Adrenal gland (tissue), 12 donors: ENCODE measurements around the gene MMP21. TPM values are rescaled to one million over a fixed set of nuclear protein-coding genes. Genes with fewer than 3 reads are reported as not detected.

Experiments
- DNase-seq, 7 donors: peaks; one replicate each; pipeline ENCODE4 v3.0.0-alpha.2; 2019 to 2020
- H3K27ac ChIP-seq, 5 donors: fragments of 200-600 bp; sonication (generic) in 4 of 5; 1 replicate in 3 of 5; 2 replicates in 2 of 5; pipeline versions ENCODE4 v1.5.1 to v1.8.0; 2016 to 2020; ENCODE audit warnings: mild to moderate bottlenecking in 1 of 5
- H3K27me3 ChIP-seq: fragments of 200-600 bp; 2 replicates; pipeline ENCODE4 v1.8.0; 2021
- H3K36me3 ChIP-seq, 2 donors: fragments of 200-600 bp; replicated peaks in 1 of 2; 1 replicate in 1 of 2; 2 replicates in 1 of 2; pipeline versions ENCODE4 v1.5.1 to v1.8.0; 2018 to 2022
- H3K4me1 ChIP-seq, 2 donors: fragments of 200-600 bp; replicated peaks in 1 of 2; 1 replicate in 1 of 2; 2 replicates in 1 of 2; pipeline versions ENCODE4 v1.5.1 to v1.8.0; 2018 to 2021
- H3K4me3 ChIP-seq, 4 donors: fragments of 200-600 bp; sonication (generic) in 3 of 4; one replicate each; pipeline ENCODE4 v1.5.1; 2016 to 2018
- H3K9me3 ChIP-seq, 3 donors: fragments of 200-600 bp; sonication (generic) in 1 of 3; replicated peaks in 1 of 3; 1 replicate in 2 of 3; 2 replicates in 1 of 3; pipeline versions ENCODE4 v1.5.1 to v1.8.0; 2016 to 2021
- POLR2A ChIP-seq, 2 donors: fragments of 450-650 bp; IDR thresholded peaks; one replicate each; pipeline ENCODE4 v1.6.1; 2017; ENCODE audit warnings: antibody characterized with exemption in 2 of 2, mild to moderate bottlenecking in 2 of 2, moderate library complexity in 1 of 2
- WGBS, 4 donors: extraction: QIAGEN DNeasy Blood & Tissue Kit in 2 of 4; methylation state at CpG; one replicate each; pipeline versions ENCODE4 v1.1.5 to v1.1.7; 2013 to 2017; 5-methylcytosine and 5-hydroxymethylcytosine counted together
- intact Hi-C, 2 donors: fragments of 100-400 bp; cut with DNase I; formaldehyde crosslinking; loops; one replicate each; pipeline versions ENCODE4 v1.14.1 to v1.15.0; 2022 to 2023
- polyA plus RNA-seq, 3 donors: library from polyadenylated mRNA; stranded (reverse); fragments of 200-250 nt in 2 of 3; fragments of 350-450 nt in 1 of 3; fragmentation: Illumina TruSeq in 1 of 3; extraction: RNeasy Lipid Tissue Mini Kit (QIAGEN cat#74804) in 1 of 3; gene quantifications; one replicate each; pipeline ENCODE4 v1.2.3, GENCODE V29; 2013 to 2014
- total RNA-seq, 9 donors: library from RNA; depleted of rRNA in 4 of 9; stranded (reverse); fragments of >200 nt in 4 of 9; fragments of 120-200 nt in 1 of 9; fragmentation: NEBNext Ultra II Directional in 1 of 9; extraction: Animal tissue kit (Norgen Biotek cat#: 25700) in 1 of 9; gene quantifications; one replicate each; pipeline versions ENCODE4 v1.1.0 to v1.2.4, GENCODE V29; 2013 to 2023
- TF ChIP-seq, protein P1 (sequence below), 6 experiments: fragments of 450-650 bp in 4 of 6; fragments of 200-600 bp in 2 of 6; sonication (generic) in 1 of 6; IDR thresholded peaks; 1 replicate in 5 of 6; 2 replicates in 1 of 6; pipeline versions ENCODE4 v1.5.1 to v1.8.0; 2016 to 2021; ENCODE audit warnings: antibody characterized with exemption in 6 of 6, mild to moderate bottlenecking in 2 of 6, moderate library complexity in 1 of 6
- donor health status: healthy with polysubstance abuse.
- donor health status: Bipolar disorder and iron deficiency.
- donor health status: DM: yes; HTN: yes; CAD: no.
- donor health status: DM: no; HTN: no; CAD: no.
- donor health status: DM: no; HTN: no; CAD: no.
- donor health status: DM: yes; HTN: yes; CAD: no.

Gene MMP21
- total and polyA plus RNA-seq, 12 donors, result 0.11 to 0.27 (median 0.24) TPM; not detected in 7

DNA sequence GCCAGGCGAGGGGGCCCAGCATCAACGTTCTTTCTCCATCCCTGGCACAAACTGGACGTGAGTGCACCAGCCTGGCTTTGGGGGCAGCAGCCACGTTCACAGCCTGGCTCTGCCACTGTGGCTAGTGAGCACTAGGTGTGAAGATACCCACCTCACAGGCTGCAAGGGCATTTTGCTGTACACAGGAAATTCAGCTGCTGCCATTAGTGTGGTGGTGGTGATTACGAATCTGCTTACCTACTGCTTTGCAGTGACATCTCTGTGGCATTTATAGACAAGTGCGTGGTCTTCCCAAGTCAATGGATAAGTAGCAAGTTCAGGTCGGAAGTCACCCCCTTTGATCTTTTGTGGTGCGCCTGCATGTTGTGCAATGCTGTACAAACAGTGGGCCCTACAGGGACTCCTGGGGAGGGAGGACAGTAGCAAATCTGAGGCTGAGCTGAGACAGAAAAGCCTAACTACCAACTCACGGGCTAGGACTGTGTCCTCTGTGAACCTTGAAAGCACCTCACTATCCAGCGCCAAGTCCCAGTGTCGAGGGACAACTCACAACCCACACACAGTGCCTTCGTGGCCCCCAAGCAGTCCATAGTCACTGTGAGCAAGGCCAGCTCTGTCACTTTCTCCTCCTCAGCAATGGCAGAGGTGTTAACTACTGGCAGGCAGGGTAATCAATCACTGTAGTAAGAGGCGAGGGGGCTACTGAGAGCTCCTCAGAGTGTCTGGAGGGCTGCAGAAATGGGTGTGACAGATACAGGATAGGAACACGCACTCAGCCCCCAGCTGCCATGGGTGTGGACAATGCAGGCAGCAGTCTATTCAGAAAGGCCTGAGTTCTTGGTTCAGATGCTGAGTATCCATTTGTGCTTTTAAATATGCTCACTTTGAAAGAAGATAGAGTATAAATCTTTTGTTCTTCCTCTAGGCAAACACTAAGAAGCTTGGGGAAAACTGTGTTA lies 17.0 kb upstream of the MMP21 start:
- WGBS, 4 donors, result 88 to 93% (median 92%) methylated on average over 9 to 14 of the region's 14 CpGs
- no peaks in the 10 kb centered on the region for H3K9me3 ChIP-seq
- H3K4me1 ChIP-seq, result no peaks in the 10 kb centered on the region
- no peak overlapping the region for H3K4me3 ChIP-seq
- H3K27me3 ChIP-seq, result no peaks in the 10 kb centered on the region
- no peak for TF ChIP-seq POLR2A (IDR thresholded peaks at IDR 0.05)
- TF ChIP-seq, protein P1, sequence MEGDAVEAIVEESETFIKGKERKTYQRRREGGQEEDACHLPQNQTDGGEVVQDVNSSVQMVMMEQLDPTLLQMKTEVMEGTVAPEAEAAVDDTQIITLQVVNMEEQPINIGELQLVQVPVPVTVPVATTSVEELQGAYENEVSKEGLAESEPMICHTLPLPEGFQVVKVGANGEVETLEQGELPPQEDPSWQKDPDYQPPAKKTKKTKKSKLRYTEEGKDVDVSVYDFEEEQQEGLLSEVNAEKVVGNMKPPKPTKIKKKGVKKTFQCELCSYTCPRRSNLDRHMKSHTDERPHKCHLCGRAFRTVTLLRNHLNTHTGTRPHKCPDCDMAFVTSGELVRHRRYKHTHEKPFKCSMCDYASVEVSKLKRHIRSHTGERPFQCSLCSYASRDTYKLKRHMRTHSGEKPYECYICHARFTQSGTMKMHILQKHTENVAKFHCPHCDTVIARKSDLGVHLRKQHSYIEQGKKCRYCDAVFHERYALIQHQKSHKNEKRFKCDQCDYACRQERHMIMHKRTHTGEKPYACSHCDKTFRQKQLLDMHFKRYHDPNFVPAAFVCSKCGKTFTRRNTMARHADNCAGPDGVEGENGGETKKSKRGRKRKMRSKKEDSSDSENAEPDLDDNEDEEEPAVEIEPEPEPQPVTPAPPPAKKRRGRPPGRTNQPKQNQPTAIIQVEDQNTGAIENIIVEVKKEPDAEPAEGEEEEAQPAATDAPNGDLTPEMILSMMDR (IDR thresholded peaks at IDR 0.05), result no peak
- intact Hi-C loops, result no loop called here
- DNase-seq, result no peak
- no peak overlapping the region for H3K27ac ChIP-seq
- H3K36me3 ChIP-seq, result peaks cover 0 to 48% of the 10 kb centered on the region in 2 donors

DNA sequence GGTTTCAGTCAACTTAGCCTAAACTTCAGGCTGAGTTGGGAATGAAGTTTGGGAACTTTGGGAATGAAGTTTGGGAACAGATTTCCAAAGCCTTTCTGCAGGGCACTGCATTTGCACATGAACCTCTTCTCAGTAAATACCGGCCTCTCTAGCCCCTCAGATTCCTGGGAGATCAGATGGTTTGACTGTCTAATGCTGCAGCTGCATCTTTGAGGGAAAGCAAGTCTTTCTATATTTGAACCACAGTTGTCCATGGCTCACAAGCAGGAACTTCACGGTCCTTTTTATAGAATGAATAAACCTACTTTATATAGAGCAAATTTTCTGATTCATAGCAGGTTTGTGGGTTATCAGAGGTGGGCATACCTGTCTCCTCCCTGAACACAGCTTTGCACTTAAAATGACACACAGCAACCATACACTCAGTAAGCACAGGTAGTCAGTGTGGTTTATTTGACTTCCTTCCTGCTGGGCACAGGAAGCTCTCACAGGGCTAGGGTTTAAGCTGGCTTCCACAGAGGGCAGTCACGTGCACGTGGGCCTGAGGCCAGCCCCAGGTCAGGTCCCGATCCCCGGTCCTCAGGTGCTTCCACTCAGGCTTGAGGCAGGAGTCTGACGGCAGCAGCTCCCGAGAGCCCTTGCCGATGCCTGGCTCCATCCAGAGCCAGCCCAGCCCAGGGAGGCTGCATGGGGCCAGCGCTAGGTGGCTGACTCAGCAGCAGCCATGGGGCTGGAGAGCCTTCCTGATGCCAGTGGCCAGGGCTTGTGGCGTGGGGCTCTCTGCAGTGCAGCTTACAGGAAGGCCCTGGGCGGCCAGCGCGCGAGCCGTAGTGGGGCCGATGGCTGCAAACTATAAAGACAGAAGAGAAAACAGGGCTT lies 12.8 kb upstream of the MMP21 start:
- H3K36me3 ChIP-seq, result peaks cover 0 to 25% of the 10 kb centered on the region in 2 donors
- TF ChIP-seq POLR2A (IDR thresholded peaks at IDR 0.05), result no peak
- TF ChIP-seq, protein P1 (IDR thresholded peaks at IDR 0.05), result no peak
- WGBS, 4 donors, result 82 to 92% (median 90%) methylated on average over 10 to 17 of the region's 17 CpGs
- H3K4me3 ChIP-seq, result no peak overlapping the region
- intact Hi-C loops, result no loop called here
- no peak for DNase-seq
- H3K27me3 ChIP-seq, result no peaks in the 10 kb centered on the region
- H3K27ac ChIP-seq, result no peak overlapping the region
- H3K9me3 ChIP-seq, result no peaks in the 10 kb centered on the region
- no peaks in the 10 kb centered on the region for H3K4me1 ChIP-seq

DNA sequence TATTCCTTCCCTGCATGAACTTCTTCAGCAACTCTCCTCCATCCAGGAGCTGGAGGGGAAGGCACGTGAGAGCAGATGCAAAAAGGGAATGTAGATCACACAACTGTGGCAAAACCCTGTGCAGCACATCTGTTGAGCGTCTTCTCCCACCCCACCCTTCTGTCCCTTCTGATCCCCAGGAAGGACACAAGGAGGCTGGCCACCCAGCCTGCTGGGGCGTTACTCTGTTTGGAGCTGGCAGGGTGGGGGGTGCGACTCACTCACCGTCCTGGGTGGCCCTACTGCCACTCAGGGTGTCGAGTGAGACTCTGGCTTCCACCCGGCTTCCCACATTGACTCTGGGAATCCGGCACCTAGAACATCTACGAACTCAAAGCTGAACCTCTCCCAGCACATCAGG lies 10.2 kb upstream of the MMP21 start:
- H3K36me3 ChIP-seq, result peaks cover 0 to 11% of the 10 kb centered on the region in 2 donors
- TF ChIP-seq, protein P1 (IDR thresholded peaks at IDR 0.05), result no peak
- TF ChIP-seq POLR2A (IDR thresholded peaks at IDR 0.05), result no peak
- H3K4me3 ChIP-seq, result no peak overlapping the region
- no peak for DNase-seq
- intact Hi-C loops, result no loop called here
- no peaks in the 10 kb centered on the region for H3K9me3 ChIP-seq
- WGBS, 4 donors, result 76 to 98% (median 83%) methylated on average over 4 to 9 of the region's 9 CpGs
- H3K27ac ChIP-seq, result no peak overlapping the region
- no peaks in the 10 kb centered on the region for H3K4me1 ChIP-seq
- H3K27me3 ChIP-seq, result no peaks in the 10 kb centered on the region

DNA sequence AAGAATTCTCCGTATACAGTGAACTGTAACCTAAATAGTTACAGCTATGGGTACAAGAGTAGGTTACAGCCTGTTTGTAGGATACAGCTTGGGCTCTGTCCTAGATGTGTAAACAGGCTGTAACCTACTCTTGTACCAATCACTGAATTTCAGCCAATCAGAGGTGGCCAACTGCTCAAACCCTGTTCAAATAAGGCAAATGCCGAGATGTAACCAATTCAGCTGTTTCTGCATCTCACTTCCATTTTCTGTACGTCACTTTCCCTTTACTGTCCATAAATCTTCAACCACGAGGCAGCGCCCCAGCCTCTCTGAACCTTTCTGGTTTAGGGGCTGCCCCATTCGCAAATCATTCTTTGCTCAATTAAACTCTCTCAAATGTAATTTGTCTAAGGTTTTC lies 8.3 kb upstream of the MMP21 start:
- H3K4me1 ChIP-seq, result no peaks in the 10 kb centered on the region
- TF ChIP-seq POLR2A (IDR thresholded peaks at IDR 0.05), result no peak
- TF ChIP-seq, protein P1 (IDR thresholded peaks at IDR 0.05), result no peak
- intact Hi-C loops, result no loop called here
- no peak overlapping the region for H3K4me3 ChIP-seq
- no peak overlapping the region for H3K27ac ChIP-seq
- H3K9me3 ChIP-seq, result no peaks in the 10 kb centered on the region
- H3K36me3 ChIP-seq, result peaks cover 0 to 11% of the 10 kb centered on the region in 2 donors
- no peaks in the 10 kb centered on the region for H3K27me3 ChIP-seq
- peak in 1 of 7 donors; percentile 4 for DNase-seq
- 80 to 84% (median 82%) methylated on average over 6 of the region's 6 CpGs for WGBS, 4 donors
